Measurements from ENCODE around the gene VPS16.

DNA sequence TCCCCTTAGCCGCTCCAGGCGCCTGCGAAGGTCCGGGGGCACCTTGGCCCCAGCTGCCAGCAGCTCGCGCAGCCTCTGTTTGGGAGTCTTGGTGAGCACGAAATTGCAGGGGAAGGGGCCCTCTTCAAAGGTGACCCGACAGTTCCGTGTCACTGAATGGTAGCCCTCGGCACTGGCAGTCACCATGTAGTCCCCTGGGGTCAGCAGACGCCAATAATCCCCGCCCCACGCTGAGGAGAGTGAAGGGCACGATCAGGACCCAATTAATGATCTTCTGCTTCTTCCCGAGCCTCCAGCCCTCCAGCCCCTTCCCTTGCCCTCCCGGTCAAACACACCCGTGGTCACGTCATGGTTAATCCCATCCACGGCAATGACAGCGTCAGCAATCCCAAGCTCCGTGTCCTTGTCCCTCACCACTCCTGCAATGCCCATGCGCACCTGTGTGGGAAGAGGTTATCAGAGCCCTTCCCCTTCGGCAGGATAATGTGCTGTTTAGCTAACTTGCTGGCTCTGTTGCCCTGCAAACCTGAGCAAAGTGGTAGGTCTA, 46.3 kb upstream of the VPS16 start:
- TF ChIP-seq NR1H2 (CRISPR knock-in tag; IDR thresholded peaks at IDR 0.05; ENCODE audit: borderline replicate concordance, low read depth) (no peak), BCL6 (CRISPR knock-in tag; IDR thresholded peaks at IDR 0.05) (no peak), ZNF768 (CRISPR knock-in tag; IDR thresholded peaks at IDR 0.05) (no peak), ZNF124 (CRISPR knock-in tag; IDR thresholded peaks at IDR 0.05) (no peak)
- TF ChIP-seq, protein P1, sequence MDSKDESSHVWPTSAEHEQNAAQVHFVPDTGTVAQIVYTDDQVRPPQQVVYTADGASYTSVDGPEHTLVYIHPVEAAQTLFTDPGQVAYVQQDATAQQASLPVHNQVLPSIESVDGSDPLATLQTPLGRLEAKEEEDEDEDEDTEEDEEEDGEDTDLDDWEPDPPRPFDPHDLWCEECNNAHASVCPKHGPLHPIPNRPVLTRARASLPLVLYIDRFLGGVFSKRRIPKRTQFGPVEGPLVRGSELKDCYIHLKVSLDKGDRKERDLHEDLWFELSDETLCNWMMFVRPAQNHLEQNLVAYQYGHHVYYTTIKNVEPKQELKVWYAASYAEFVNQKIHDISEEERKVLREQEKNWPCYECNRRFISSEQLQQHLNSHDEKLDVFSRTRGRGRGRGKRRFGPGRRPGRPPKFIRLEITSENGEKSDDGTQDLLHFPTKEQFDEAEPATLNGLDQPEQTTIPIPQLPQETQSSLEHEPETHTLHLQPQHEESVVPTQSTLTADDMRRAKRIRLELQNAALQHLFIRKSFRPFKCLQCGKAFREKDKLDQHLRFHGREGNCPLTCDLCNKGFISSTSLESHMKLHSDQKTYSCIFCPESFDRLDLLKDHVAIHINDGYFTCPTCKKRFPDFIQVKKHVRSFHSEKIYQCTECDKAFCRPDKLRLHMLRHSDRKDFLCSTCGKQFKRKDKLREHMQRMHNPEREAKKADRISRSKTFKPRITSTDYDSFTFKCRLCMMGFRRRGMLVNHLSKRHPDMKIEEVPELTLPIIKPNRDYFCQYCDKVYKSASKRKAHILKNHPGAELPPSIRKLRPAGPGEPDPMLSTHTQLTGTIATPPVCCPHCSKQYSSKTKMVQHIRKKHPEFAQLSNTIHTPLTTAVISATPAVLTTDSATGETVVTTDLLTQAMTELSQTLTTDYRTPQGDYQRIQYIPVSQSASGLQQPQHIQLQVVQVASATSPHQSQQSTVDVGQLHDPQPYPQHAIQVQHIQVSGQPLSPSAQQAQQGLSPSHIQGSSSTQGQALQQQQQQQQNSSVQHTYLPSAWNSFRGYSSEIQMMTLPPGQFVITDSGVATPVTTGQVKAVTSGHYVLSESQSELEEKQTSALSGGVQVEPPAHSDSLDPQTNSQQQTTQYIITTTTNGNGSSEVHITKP (CRISPR knock-in tag; IDR thresholded peaks at IDR 0.05; ENCODE audit: low read depth), result no peak

Data from HepG2 (cell line).